ENCODE data around the gene AP2A2.

The AP2A2 gene

GRCh38 chr11:1052133-1053011 is 126.7 kb downstream of the AP2A2 start (continued):
- no peak for TF ChIP-seq INSM2 (tag by site-specific recombination; IDR thresholded peaks at IDR 0.05)
- TF ChIP-seq ZNF626 (tag by site-specific recombination; IDR thresholded peaks at IDR 0.05) = no peak
- TF ChIP-seq ZNF394 (tag by site-specific recombination; IDR thresholded peaks at IDR 0.05; ENCODE audit: borderline replicate concordance) = no peak
- peak; percentile 58 for TF ChIP-seq ZFHX2 (tag by site-specific recombination; conservative IDR thresholded peaks at IDR 0.05)
- no peak for TF ChIP-seq ZNF645 (tag by site-specific recombination; IDR thresholded peaks at IDR 0.05)
- TF ChIP-seq ZNF837 (tag by site-specific recombination; IDR thresholded peaks at IDR 0.05) = no peak
- TF ChIP-seq SALL2 (tag by site-specific recombination; IDR thresholded peaks at IDR 0.05; ENCODE audit: borderline replicate concordance) = no peak
- TF ChIP-seq GLIS1 (tag by site-specific recombination; IDR thresholded peaks at IDR 0.05) = 0 out of 2 replicates have a peak, but pooled peaks have one; percentile 9
- TF ChIP-seq ZBTB44 (tag by site-specific recombination; IDR thresholded peaks at IDR 0.05) = no peak
- TF ChIP-seq ZNF629 (tag by site-specific recombination; IDR thresholded peaks at IDR 0.05) = no peak
- no peak for TF ChIP-seq ZNF560 (tag by site-specific recombination; IDR thresholded peaks at IDR 0.05; ENCODE audit: borderline replicate concordance)
- TF ChIP-seq MYNN (tag by site-specific recombination; IDR thresholded peaks at IDR 0.05; ENCODE audit: borderline replicate concordance) = no peak
- no peak for TF ChIP-seq ZNF239 (tag by site-specific recombination; IDR thresholded peaks at IDR 0.05)
- TF ChIP-seq KLF16 (tag by site-specific recombination; IDR thresholded peaks at IDR 0.05) = no peak
- no peak for TF ChIP-seq ZNF548 (tag by site-specific recombination; IDR thresholded peaks at IDR 0.05)
- peak; percentile 41; the same call in 1 of the 2 replicates for TF ChIP-seq EGR2 (tag by site-specific recombination; IDR thresholded peaks at IDR 0.05; ENCODE audit: low read depth)
- no peak for TF ChIP-seq ZNF155 (tag by site-specific recombination; IDR thresholded peaks at IDR 0.05)

- ChIA-PET POLR2A (no interaction called here), CTCF (no interaction called here)
- no peak overlapping the region for H3K4me3 ChIP-seq (ENCODE audit: low read depth, low read length)
- H3K36me3 ChIP-seq (ENCODE audit: control insufficient read depth in 2 of 2, insufficient read depth in 1 of 2, low read length in 2 of 2) = no peaks in the 10 kb centered on the region
- H3K4me1 ChIP-seq (ENCODE audit: control insufficient read depth, insufficient read depth, low read length) = no peaks in the 10 kb centered on the region
- H3K9me3 ChIP-seq (ENCODE audit: control insufficient read depth, insufficient read depth, low read depth, low read length) = no peaks in the 10 kb centered on the region
- H3K27ac ChIP-seq (ENCODE audit: extremely low read depth, low read depth, low read length) = no peak overlapping the region
- no peak for TF ChIP-seq ZNF341 (tag by site-specific recombination; IDR thresholded peaks at IDR 0.05; ENCODE audit: low read depth)
- TF ChIP-seq GLIS2 (tag by site-specific recombination; IDR thresholded peaks at IDR 0.05) = no peak
- TF ChIP-seq RBAK (tag by site-specific recombination; IDR thresholded peaks at IDR 0.05) = no peak
- TF ChIP-seq ZNF19 (tag by site-specific recombination; IDR thresholded peaks at IDR 0.05; ENCODE audit: low read depth) = no peak
- TF ChIP-seq HOXD13 (CRISPR knock-in tag; IDR thresholded peaks at IDR 0.05; ENCODE audit: borderline replicate concordance) = no peak
- TF ChIP-seq ZNF280D (tag by site-specific recombination; IDR thresholded peaks at IDR 0.05) = no peak
- TF ChIP-seq ZBTB17 (tag by site-specific recombination; IDR thresholded peaks at IDR 0.05) = no peak
- TF ChIP-seq SP2 (tag by site-specific recombination; IDR thresholded peaks at IDR 0.05) = no peak
- TF ChIP-seq ZNF596 (tag by site-specific recombination; IDR thresholded peaks at IDR 0.05) = no peak
Measured at GRCh38 chr11:1053121-1053901, 127.6 kb downstream of the AP2A2 start.
